Measurements from ENCODE around the gene NOPCHAP1. TPM values are rescaled to one million over a fixed set of nuclear protein-coding genes. Genes with fewer than 3 reads are reported as not detected.
"Not testable (repeated sequence)": the region's sequence is repeated elsewhere in the genome, so short reads cannot be mapped to it uniquely, and the experiment has no call there.

NOPCHAP1 gene
- total and polyA plus RNA-seq, 2 of the 8 experiments (the other 6 are each of a cell fraction or from before 2014, with no cell fraction given): 14.9 to 39.5 TPM

- H3K4me2 ChIP-seq (ENCODE audit: insufficient read depth in 1 of 2, low read depth in 2 of 2, low read length in 2 of 2): not testable (repeated sequence)
Measured at GRCh38 chr12:104977688-104978087, 8.4 kb upstream of the NOPCHAP1 start.

More at GRCh38 chr12:104977688-104978087, 8.4 kb upstream of the NOPCHAP1 start:
- H3K4ac ChIP-seq (replicated peaks; ENCODE audit: insufficient read length, low read depth, low read length); H4K8ac ChIP-seq (ENCODE audit: extremely low read depth, insufficient read depth, low read length); H3K14ac ChIP-seq (ENCODE audit: insufficient read length); H3K79me2 ChIP-seq (ENCODE audit: control insufficient read depth in 1 of 2, insufficient read depth in 2 of 2, low read length in 2 of 2); H3K23me2 ChIP-seq (ENCODE audit: low read depth, low read length); H3K56ac ChIP-seq (replicated peaks; ENCODE audit: insufficient read length, low read depth, low read length); H2AK5ac ChIP-seq (ENCODE audit: low read depth, low read length); H3K79me1 ChIP-seq (ENCODE audit: low read depth, low read length); H2BK15ac ChIP-seq (ENCODE audit: low read length); H4K5ac ChIP-seq (ENCODE audit: insufficient read length, low read depth, low read length); H3K4me3 ChIP-seq (ENCODE audit: extremely low read depth in 1 of 4, insufficient read depth in 2 of 4, low read depth in 3 of 4, low read length in 4 of 4); H2BK12ac ChIP-seq (ENCODE audit: low read depth, low read length); H3K4me1 ChIP-seq (replicated peaks in 1 of 4; ENCODE audit: control insufficient read depth in 3 of 4, insufficient read depth in 4 of 4, low read length in 3 of 4); POLR2A ChIA-PET (ENCODE audit: partially characterized antibody); H3K27me3 ChIP-seq (replicated peaks in 1 of 4; ENCODE audit: control insufficient read depth in 3 of 4, extremely low read depth in 1 of 4, insufficient read depth in 3 of 4, low read length in 3 of 4); H2BK5ac ChIP-seq (ENCODE audit: low read depth, low read length); H2AFZ ChIP-seq (ENCODE audit: low read length); H2BK20ac ChIP-seq (ENCODE audit: low read length); H3K9me3 ChIP-seq (ENCODE audit: insufficient read depth in 2 of 2, low read depth in 1 of 2, low read length in 1 of 2); H3K9ac ChIP-seq (replicated peaks in 1 of 4; ENCODE audit: extremely low read depth in 1 of 4, low read depth in 3 of 4, low read length in 3 of 4); H3K36me3 ChIP-seq (ENCODE audit: control insufficient read depth in 2 of 4, insufficient read depth in 4 of 4, low read length in 3 of 4); H4K91ac ChIP-seq (replicated peaks; ENCODE audit: insufficient read length, low read length); H4K20me1 ChIP-seq (replicated peaks in 1 of 2; ENCODE audit: control insufficient read depth in 1 of 2, insufficient read depth in 2 of 2, low read length in 2 of 2); H3K18ac ChIP-seq (ENCODE audit: extremely low read depth, low read length); H3K23ac ChIP-seq (ENCODE audit: insufficient read length); DNase-seq (ENCODE audit: low read depth in 1 of 2, low spot score in 2 of 2); H3K27ac ChIP-seq (ENCODE audit: low read depth, low read length); FAIRE-seq; H2BK120ac ChIP-seq (replicated peaks; ENCODE audit: low read depth, low read length): not testable (repeated sequence)
- CTCF ChIA-PET (ENCODE audit: partially characterized antibody): interaction anchor here (0.9 to 2.2 kb wide), 7 partner anchors 8 to 52 kb away, joined by 3 to 10 read pairs (median 6); partner anchors contain the start of gene NOPCHAP1
- WGBS, 2 experiments (ENCODE audit: extremely low coverage in 1 of 2, insufficient coverage in 1 of 2, insufficient read length in 1 of 2, insufficient replicate concordance in 2 of 2, low coverage in 1 of 2, low lambda C conversion rate in 2 of 2, missing lambda C conversion rate in 1 of 2): 84% methylated on average over 15 of the region's 15 CpGs; no CpG with 5 or more reads in 1 of the 2 experiments
